ENCODE measurements around the gene CNPY3. TPM values are rescaled to one million over a fixed set of nuclear protein-coding genes. Genes with fewer than 3 reads are reported as not detected.

CNPY3 gene
- total and polyA plus RNA-seq, 10 donors = 82.2 to 115 (median 106) TPM

DNA sequence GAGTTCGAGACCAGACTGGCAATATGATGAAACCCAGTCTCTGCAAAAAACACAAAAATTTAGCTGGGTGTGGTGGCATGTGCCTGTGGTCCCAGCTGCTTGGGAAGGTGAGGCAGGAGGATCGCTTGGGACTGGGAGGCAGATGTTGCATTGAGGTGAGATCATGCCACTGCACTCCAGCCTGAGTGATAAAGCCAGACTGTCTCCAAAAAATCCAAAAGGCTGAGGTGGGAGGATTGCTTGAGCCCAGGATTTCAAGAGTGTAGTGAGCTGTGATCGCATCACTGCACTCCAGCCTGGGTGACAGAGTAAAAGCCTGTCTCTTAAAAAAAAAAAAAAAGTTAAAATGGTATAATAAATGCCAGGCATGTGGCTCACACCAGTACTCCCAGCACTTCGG is 14.7 kb upstream of the CNPY3 start:
- intact Hi-C loops (cut with DNase I; ENCODE audit: low total_unique reads) = no loop called here
- 80 to 92% (median 85%) methylated on average over 4 of the region's 4 CpGs for WGBS, 5 donors
- no peaks in the 10 kb centered on the region for H3K9me3 ChIP-seq
- TF ChIP-seq POLR2AphosphoS5 (IDR thresholded peaks at IDR 0.05) = no peak
- TF ChIP-seq CTCF (IDR thresholded peaks at IDR 0.05 in 8 of 11, conservative IDR thresholded peaks at IDR 0.05 in 3 of 11) = no peak
- no peak for TF ChIP-seq POLR2A (IDR thresholded peaks at IDR 0.05)
- H3K27me3 ChIP-seq (replicated peaks in 1 of 7) = peaks cover 0 to 14% (median 6%) of the 10 kb centered on the region in 7 donors
- no peak overlapping the region for H3K27ac ChIP-seq
- H3K4me1 ChIP-seq = peaks cover 0 to 10% (median 8%) of the 10 kb centered on the region in 6 donors
- H3K4me3 ChIP-seq = no peak overlapping the region
- H3K36me3 ChIP-seq = no peaks in the 10 kb centered on the region
- no peak for DNase-seq

GRCh38 chr6:42915732-42916131 is 13.5 kb upstream of the CNPY3 start, which contains the start of gene PTCRA:
Gene PTCRA (plus strand): TSS chr6:42916053. CDS start chr6:42916070, 17 bp downstream.
- intact Hi-C loops (cut with DNase I; ENCODE audit: low total_unique reads) = no loop called here
- TF ChIP-seq CTCF (IDR thresholded peaks at IDR 0.05 in 8 of 11, conservative IDR thresholded peaks at IDR 0.05 in 3 of 11) (no peak), POLR2AphosphoS5 (IDR thresholded peaks at IDR 0.05) (no peak), POLR2A (IDR thresholded peaks at IDR 0.05) (no peak)
- DNase-seq = no peak
- no peaks in the 10 kb centered on the region for H3K9me3 ChIP-seq
- peaks cover 0 to 14% (median 6%) of the 10 kb centered on the region in 7 donors for H3K27me3 ChIP-seq (replicated peaks in 1 of 7)
- H3K36me3 ChIP-seq = no peaks in the 10 kb centered on the region
- peaks cover 0 to 10% (median 8%) of the 10 kb centered on the region in 6 donors for H3K4me1 ChIP-seq
- 45 to 79% (median 60%) methylated on average over 2 to 10 of the region's 10 CpGs for WGBS, 5 donors
- no peak within 1 kb of the TSS for H3K4me3 ChIP-seq
- no peak within 1 kb of the TSS for H3K27ac ChIP-seq

DNA sequence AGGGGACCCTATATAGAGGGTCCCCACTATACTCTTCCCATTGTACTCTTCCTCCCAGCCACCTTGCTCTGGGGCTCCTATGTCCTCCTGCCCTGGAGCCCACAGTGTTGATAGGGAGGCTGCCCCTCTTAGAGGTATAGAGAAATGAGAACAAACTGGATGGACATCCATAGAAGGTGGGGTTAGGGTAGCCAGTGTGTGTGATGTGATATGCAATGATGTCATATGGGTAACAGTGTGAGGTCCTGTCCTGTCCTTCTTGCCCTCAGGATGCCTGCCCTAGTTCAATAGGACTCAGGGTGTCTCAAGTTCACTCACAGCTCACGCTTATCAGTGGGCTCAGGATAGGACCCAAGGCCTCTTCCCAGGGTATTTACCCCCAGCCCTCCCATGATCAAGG is 13.0 kb upstream of the CNPY3 start:
- Histone ChIP-seq H3K9me3 (no peaks in the 10 kb centered on the region), H3K27me3 (replicated peaks in 1 of 7) (peaks cover 0 to 11% (median 6%) of the 10 kb centered on the region in 7 donors), H3K4me3 (no peak overlapping the region), H3K27ac (no peak overlapping the region), H3K4me1 (peaks cover 0 to 8% (median 7%) of the 10 kb centered on the region in 6 donors), H3K36me3 (no peaks in the 10 kb centered on the region)
- DNase-seq = no peak
- TF ChIP-seq CTCF (IDR thresholded peaks at IDR 0.05 in 8 of 11, conservative IDR thresholded peaks at IDR 0.05 in 3 of 11) (no peak), POLR2AphosphoS5 (IDR thresholded peaks at IDR 0.05) (no peak), POLR2A (IDR thresholded peaks at IDR 0.05) (no peak)
- intact Hi-C loops (cut with DNase I; ENCODE audit: low total_unique reads) = no loop called here
- 73 to 92% (median 79%) methylated on average over 1 of the region's 1 CpG for WGBS, 5 donors

DNA sequence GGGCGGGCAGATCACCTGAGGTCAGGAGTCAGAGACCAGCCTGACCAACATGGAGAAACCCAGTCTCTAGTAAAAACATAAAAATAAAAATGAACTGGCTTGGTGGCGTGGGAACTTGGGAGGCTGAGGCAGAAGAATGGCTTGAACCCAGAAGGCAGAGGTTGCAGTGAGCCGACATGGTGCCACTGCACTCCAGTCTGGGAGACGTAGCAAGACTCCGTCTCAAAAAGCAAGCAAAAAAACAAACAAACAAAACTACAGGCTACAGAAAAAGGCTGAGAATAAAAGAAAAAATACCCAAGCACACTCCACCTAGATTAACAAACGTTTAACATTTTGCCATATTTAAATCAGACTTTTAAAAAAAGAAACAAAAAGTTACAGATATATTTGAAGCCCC is 7.5 kb upstream of the CNPY3 start:
- TF ChIP-seq POLR2A (IDR thresholded peaks at IDR 0.05) (no peak), POLR2AphosphoS5 (IDR thresholded peaks at IDR 0.05) (no peak), CTCF (IDR thresholded peaks at IDR 0.05 in 8 of 11, conservative IDR thresholded peaks at IDR 0.05 in 3 of 11) (no peak)
- no peaks in the 10 kb centered on the region for H3K9me3 ChIP-seq
- 67 to 87% (median 72%) methylated on average over 6 of the region's 6 CpGs for WGBS, 5 donors
- H3K27ac ChIP-seq = no peak overlapping the region
- DNase-seq = no peak
- no peak overlapping the region for H3K4me3 ChIP-seq
- no peaks in the 10 kb centered on the region for H3K36me3 ChIP-seq
- peaks cover 0 to 16% (median 6%) of the 10 kb centered on the region in 6 donors for H3K4me1 ChIP-seq
- no peaks in the 10 kb centered on the region for H3K27me3 ChIP-seq (replicated peaks in 1 of 7)
- intact Hi-C loops (cut with DNase I; ENCODE audit: low total_unique reads) = no loop called here

Data from spleen (tissue), 11 donors.